IMR-90 (cell line): ENCODE results near the gene NDST3. TPM values are rescaled to one million over a fixed set of nuclear protein-coding genes. Genes with fewer than 3 reads are reported as not detected.

ENCODE experiments used
- ATAC-seq: fragments of 200-7000 bp; cut with Tn5 transposase; 2 replicates; pipeline ENCODE4 v1.9.1; 2020; ENCODE audit warnings: low read depth, mild to moderate bottlenecking, moderate library complexity
- BruUV-seq: library from RNA; stranded (reverse); fragments of 400-500 nt; replicated peaks from 2 replicates; lab custom pipeline; 2021; lab: Mats Ljungman, UMichigan
- CTCF ChIA-PET: fragments of 300-600 bp; formaldehyde crosslinking; extraction: SDS; loops from one replicate; lab custom pipeline; 2021; ENCODE audit warnings: antibody characterized with exemption; lab: Yijun Ruan, JAX
- POLR2A ChIA-PET: fragments of 300-600 bp; sonication (Branson Sonifier 250); formaldehyde crosslinking; loops from one replicate; lab custom pipeline; 2022; ENCODE audit warnings: antibody characterized with exemption; ENCODE audit not compliant: unreplicated experiment; lab: Charles Lee
- DNase-seq: peaks from one replicate; pipeline ENCODE4 v3.0.0; 2013
- H2AFZ ChIP-seq: replicated peaks from 2 replicates; pipeline ENCODE3; 2013; ENCODE audit warnings: low read length, mild to moderate bottlenecking; ENCODE audit not compliant: poor library complexity
- H2AK5ac ChIP-seq: 2 replicates; pipeline ENCODE4 v1.6.1; 2013; ENCODE audit warnings: low read depth, low read length, inconsistent platforms
- H2AK9ac ChIP-seq: replicated peaks from 2 replicates; pipeline ENCODE3; 2013; ENCODE audit warnings: mild to moderate bottlenecking, low read depth, low read length, moderate library complexity; ENCODE audit not compliant: poor library complexity
- H2BK120ac ChIP-seq: 2 replicates; pipeline ENCODE4 v1.6.1; 2013; ENCODE audit warnings: low read depth, low read length, inconsistent platforms
- H2BK15ac ChIP-seq: 3 replicates; pipeline ENCODE4 v1.6.1; 2013; ENCODE audit warnings: low read depth, low read length, inconsistent platforms
- H2BK20ac ChIP-seq: 2 replicates; pipeline ENCODE4 v1.6.1; 2013; ENCODE audit warnings: low read depth, mild to moderate bottlenecking, inconsistent platforms, low read length, moderate library complexity
- H2BK5ac ChIP-seq: 2 replicates; pipeline ENCODE4 v1.6.1; 2013; ENCODE audit warnings: mild to moderate bottlenecking, low read depth, low read length, inconsistent platforms; ENCODE audit not compliant: poor library complexity, severe bottlenecking
- H3K14ac ChIP-seq: replicated peaks from 2 replicates; pipeline ENCODE4 v1.6.1; 2013; ENCODE audit warnings: low read depth, low read length, inconsistent platforms
- H3K18ac ChIP-seq: 2 replicates; pipeline ENCODE4 v1.6.1; 2013; ENCODE audit warnings: low read depth, low read length, control low read depth
- H3K23ac ChIP-seq: 2 replicates; pipeline ENCODE4 v1.6.1; 2013; ENCODE audit warnings: low read depth, low read length, inconsistent platforms
- H3K27ac ChIP-seq: 2 replicates; pipeline ENCODE4 v1.5.1; 2013; ENCODE audit warnings: mild to moderate bottlenecking, control low read depth, low read length; ENCODE audit not compliant: insufficient read depth
- H3K27me3 ChIP-seq: 2 replicates; pipeline ENCODE4 v1.6.1; 2013; ENCODE audit warnings: low read length; ENCODE audit not compliant: control insufficient read depth, insufficient read depth
- H3K36me3 ChIP-seq: 2 replicates; pipeline ENCODE4 v1.6.1; 2013; ENCODE audit warnings: low read length, mixed read lengths; ENCODE audit not compliant: control insufficient read depth, insufficient read depth
- H3K4ac ChIP-seq: 2 replicates; pipeline ENCODE4 v1.6.1; 2013; ENCODE audit warnings: low read depth, low read length, inconsistent platforms
- H3K4me1 ChIP-seq: 2 replicates; pipeline ENCODE4 v1.6.1; 2013; ENCODE audit warnings: low read length, mixed read lengths; ENCODE audit not compliant: control insufficient read depth, insufficient read depth
- H3K4me2 ChIP-seq: 2 replicates; pipeline ENCODE4 v1.6.1; 2013; ENCODE audit warnings: low read depth, mild to moderate bottlenecking, control low read depth, low read length, moderate library complexity
- H3K4me3 ChIP-seq: 2 replicates; pipeline ENCODE4 v1.5.1; 2013; ENCODE audit warnings: low read depth, mild to moderate bottlenecking, control low read depth, low read length, moderate library complexity; ENCODE audit not compliant: insufficient read depth
- H3K56ac ChIP-seq: 2 replicates; pipeline ENCODE4 v1.6.1; 2013; ENCODE audit warnings: low read length, inconsistent platforms; ENCODE audit not compliant: insufficient read depth; ENCODE audit errors: extremely low read depth
- H3K79me1 ChIP-seq, 2 experiments: 2 replicates each; pipeline ENCODE4 v1.6.1; 2013; ENCODE audit warnings: low read length in 2 of 2, inconsistent platforms in 1 of 2, low read depth in 1 of 2
- H3K9ac ChIP-seq: 2 replicates; pipeline ENCODE4 v1.6.1; 2013; ENCODE audit warnings: low read depth, low read length, control low read depth
- H3K9me1 ChIP-seq: 2 replicates; pipeline ENCODE4 v1.6.1; 2013; ENCODE audit warnings: low read length, inconsistent platforms; ENCODE audit not compliant: insufficient read depth
- H3K9me3 ChIP-seq: 2 replicates; pipeline ENCODE4 v1.6.1; 2013; ENCODE audit warnings: low read length; ENCODE audit not compliant: control insufficient read depth, insufficient read depth
- H4K20me1 ChIP-seq: 2 replicates; pipeline ENCODE4 v1.6.1; 2013; ENCODE audit warnings: low read length, inconsistent platforms; ENCODE audit not compliant: insufficient read depth
- H4K5ac ChIP-seq: 2 replicates; pipeline ENCODE4 v1.6.1; 2013; ENCODE audit warnings: mild to moderate bottlenecking, low read depth, low read length, control low read depth
- H4K8ac ChIP-seq, 2 experiments: 2 replicates each; pipeline ENCODE4 v1.6.1; 2013; ENCODE audit warnings: low read depth in 2 of 2, low read length in 2 of 2, control low read depth in 1 of 2, inconsistent platforms in 1 of 2
- H4K91ac ChIP-seq: 2 replicates; pipeline ENCODE4 v1.6.1; 2013; ENCODE audit warnings: low read depth, low read length, inconsistent platforms; ENCODE audit not compliant: insufficient read depth
- CEBPB ChIP-seq: IDR thresholded peaks from 2 replicates; pipeline ENCODE4 v1.6.1; 2012; ENCODE audit warnings: low read depth, low read length, improper control_type of control experiment
- MAFK ChIP-seq: IDR thresholded peaks from 2 replicates; pipeline ENCODE4 v1.6.1; 2012; ENCODE audit warnings: low read depth, low read length, improper control_type of control experiment
- MAZ ChIP-seq: IDR thresholded peaks from 2 replicates; pipeline ENCODE4 v1.6.1; 2012; ENCODE audit warnings: low read depth, mild to moderate bottlenecking, low read length, improper control_type of control experiment, moderate library complexity, borderline replicate concordance
- NFE2L2 ChIP-seq: fragments of 150-350 bp; IDR thresholded peaks from 2 replicates; pipeline ENCODE4 v1.6.1; 2016; ENCODE audit warnings: low read depth, mild to moderate bottlenecking, low read length
- POLR2A ChIP-seq: IDR thresholded peaks from 2 replicates; pipeline ENCODE4 v1.6.1; 2012; ENCODE audit warnings: mild to moderate bottlenecking, low read depth, low read length
- RAD21 ChIP-seq: IDR thresholded peaks from 2 replicates; pipeline ENCODE4 v1.6.1; 2012; ENCODE audit warnings: low read length, improper control_type of control experiment
- RCOR1 ChIP-seq: IDR thresholded peaks from 2 replicates; pipeline ENCODE4 v1.6.1; 2012; ENCODE audit warnings: mild to moderate bottlenecking, low read length, improper control_type of control experiment; ENCODE audit not compliant: insufficient replicate concordance
- SMC3 ChIP-seq: fragments of 150-350 bp; IDR thresholded peaks from 2 replicates; pipeline ENCODE4 v1.6.1; 2016; ENCODE audit warnings: low read depth, mild to moderate bottlenecking, antibody characterized with exemption, low read length, moderate library complexity
- WGBS, 2 experiments: methylation state at CpG; one replicate each; pipeline versions ENCODE4 v1.1.5 to v1.1.7; 2013; ENCODE audit warnings: missing lambda C conversion rate in 2 of 2; ENCODE audit not compliant: insufficient read length in 1 of 2; ENCODE audit errors: extremely low coverage in 2 of 2; 5-methylcytosine and 5-hydroxymethylcytosine counted together
- dilution Hi-C: fragments of 300-500 bp; cut with HindIII; formaldehyde crosslinking; loops from one replicate; pipeline ENCODE4 v1.14.3; 2018; ENCODE audit warnings: low sequenced_read_pairs; ENCODE audit not compliant: unreplicated experiment
- in situ Hi-C: fragments of 300-500 bp; cut with MboI; formaldehyde crosslinking; loops from 3 replicates; pipeline ENCODE4 v1.14.3; 2019; ENCODE audit warnings: low sequenced_read_pairs, inconsistent platforms, mixed read lengths
- intact Hi-C: fragments of 100-400 bp; cut with micrococcal nuclease; formaldehyde crosslinking; loops from 2 replicates; pipeline ENCODE4 v1.10.0; 2022
- polyA plus RNA-seq, 3 experiments: library from polyadenylated mRNA; depleted of rRNA; stranded (reverse); fragments of >200 nt; gene quantifications; 2 replicates each; pipeline ENCODE4 v1.2.3, GENCODE V29; 2012; ENCODE audit warnings: low replicate concordance in 1 of 3
- total RNA-seq: library from RNA; depleted of rRNA; stranded (reverse); fragments of >200 nt; gene quantifications from 2 replicates; pipeline ENCODE4 v1.2.3, GENCODE V29; 2012
- TF ChIP-seq, protein P1 (sequence below): fragments of 150-350 bp; IDR thresholded peaks from 2 replicates; pipeline ENCODE4 v1.6.1; 2016; ENCODE audit warnings: low read depth, mild to moderate bottlenecking, low read length, moderate library complexity, borderline replicate concordance

The NDST3 gene
- total and polyA plus RNA-seq, 2 of the 4 experiments (the other 2 are of a cell fraction): 0.10 to 0.18 TPM

DNA sequence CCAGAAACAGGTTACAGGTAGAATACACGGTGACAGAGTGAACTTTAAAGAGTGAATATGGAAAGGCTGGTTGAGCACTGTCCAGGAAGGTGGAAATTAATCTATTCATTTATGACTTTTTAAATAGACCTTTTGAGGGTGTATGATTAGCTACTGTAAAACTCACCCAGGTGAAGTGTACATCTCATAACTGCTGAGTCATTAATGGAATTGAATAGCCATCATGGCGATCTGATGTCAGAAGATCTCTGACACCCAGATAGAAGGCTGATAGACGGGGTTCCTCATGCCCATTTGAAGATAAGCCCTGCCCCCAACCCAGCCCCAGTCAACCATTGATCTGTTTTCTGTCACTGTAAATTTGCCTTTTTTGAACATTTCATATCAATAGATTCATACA lies 234.5 kb downstream of the NDST3 start:
- Histone ChIP-seq H4K20me1 (no peaks in the 10 kb centered on the region), H2BK15ac (no peak overlapping the region), H3K4me1 (no peaks in the 10 kb centered on the region), H3K9ac (no peak overlapping the region), H3K27me3 (peaks cover 2% of the 10 kb centered on the region), H3K4me3 (no peak overlapping the region), H3K36me3 (no peaks in the 10 kb centered on the region), H3K79me1 (no peaks in the 10 kb centered on the region), H3K14ac (no peak overlapping the region), H4K91ac (no peak overlapping the region), H2BK5ac (no peak overlapping the region), H4K5ac (no peak overlapping the region), H3K9me1 (no peaks in the 10 kb centered on the region), H3K27ac (no peak overlapping the region), H2AK5ac (no peak overlapping the region), H4K8ac (no peak overlapping the region), H3K23ac (no peak overlapping the region), H3K56ac (no peak overlapping the region), H3K18ac (no peak overlapping the region), H2BK20ac (no peak overlapping the region), H2BK120ac (no peak overlapping the region), H3K4ac (no peak overlapping the region), H3K4me2 (no peak overlapping the region), H2AFZ (no peak overlapping the region), H2AK9ac (no peak overlapping the region), H3K9me3 (no peaks in the 10 kb centered on the region)
- TF ChIP-seq RAD21: no peak
- no peak for TF ChIP-seq CEBPB
- no peak for TF ChIP-seq MAZ
- TF ChIP-seq POLR2A: no peak
- TF ChIP-seq, protein P1, sequence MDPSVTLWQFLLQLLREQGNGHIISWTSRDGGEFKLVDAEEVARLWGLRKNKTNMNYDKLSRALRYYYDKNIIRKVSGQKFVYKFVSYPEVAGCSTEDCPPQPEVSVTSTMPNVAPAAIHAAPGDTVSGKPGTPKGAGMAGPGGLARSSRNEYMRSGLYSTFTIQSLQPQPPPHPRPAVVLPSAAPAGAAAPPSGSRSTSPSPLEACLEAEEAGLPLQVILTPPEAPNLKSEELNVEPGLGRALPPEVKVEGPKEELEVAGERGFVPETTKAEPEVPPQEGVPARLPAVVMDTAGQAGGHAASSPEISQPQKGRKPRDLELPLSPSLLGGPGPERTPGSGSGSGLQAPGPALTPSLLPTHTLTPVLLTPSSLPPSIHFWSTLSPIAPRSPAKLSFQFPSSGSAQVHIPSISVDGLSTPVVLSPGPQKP: no peak
- TF ChIP-seq SMC3: no peak
- TF ChIP-seq MAFK: peak; percentile 17; the same call in 1 of the 2 replicates
- TF ChIP-seq RCOR1: no peak
- peak; percentile 76 for TF ChIP-seq NFE2L2
- CTCF ChIA-PET: no interaction called here
- WGBS, 2 experiments: no CpG with 5 or more reads among the region's 3 CpGs
- POLR2A ChIA-PET: no interaction called here
- intact Hi-C loops: no loop called here
- dilution Hi-C loops: no loop called here
- in situ Hi-C loops: loop anchor here (10.0 to 25.0 kb wide), 2 partner anchors 906 to 1134 kb away; no protein-coding TSS in a partner anchor
- ATAC-seq (no peak), DNase-seq (no peak)
- no TSS peak for BruUV-seq
